Transverse colon (tissue), 3 donors: ENCODE results near the gene MVB12A.

ENCODE experiments used
- CTCF ChIP-seq, 5 experiments: fragments of 200-600 bp in 3 of 5; fragments of 450-650 bp in 2 of 5; sonication (generic) in 3 of 5; IDR thresholded peaks; 1 replicate in 2 of 5; 2 replicates in 3 of 5; pipeline ENCODE4 v1.5.1; 2016 to 2017; ENCODE audit warnings: antibody characterized with exemption in 5 of 5, inconsistent platforms in 3 of 5, mild to moderate bottlenecking in 2 of 5, moderate library complexity in 1 of 5
- POLR2A ChIP-seq: fragments of 450-650 bp; IDR thresholded peaks from one replicate; pipeline ENCODE4 v1.6.1; 2016; ENCODE audit warnings: antibody characterized with exemption, mild to moderate bottlenecking, moderate library complexity

GRCh38 chr19:17402982-17403855, 16.6 kb upstream of the MVB12A start:
- TF ChIP-seq CTCF (IDR thresholded peaks at IDR 0.05) (no peak), POLR2A (no peak)
